Neuronal stem cell (in vitro differentiated cells): ENCODE data around the gene SERPINA6.

ENCODE experiments used
- DNase-seq: peaks from one replicate; pipeline ENCODE4 v3.0.0-alpha.2; 2013; ENCODE audit warnings: low spot score
- H2AFZ ChIP-seq: one replicate; pipeline ENCODE4 v1.6.1; 2013; ENCODE audit warnings: mild to moderate bottlenecking, low read length, inconsistent platforms
- H2AK5ac ChIP-seq: 2 replicates; pipeline ENCODE4 v1.6.1; 2013; ENCODE audit warnings: low read depth, mild to moderate bottlenecking, inconsistent platforms, low read length, moderate library complexity, mixed read lengths
- H2BK120ac ChIP-seq: 2 replicates; pipeline ENCODE4 v1.6.1; 2013; ENCODE audit warnings: low read depth, mild to moderate bottlenecking, inconsistent platforms, low read length, moderate library complexity, mixed read lengths
- H2BK12ac ChIP-seq: one replicate; pipeline ENCODE4 v1.6.1; 2013; ENCODE audit warnings: low read length, inconsistent platforms
- H2BK15ac ChIP-seq: 2 replicates; pipeline ENCODE4 v1.6.1; 2013; ENCODE audit warnings: mild to moderate bottlenecking, low read length, inconsistent platforms, mixed read lengths
- H2BK5ac ChIP-seq: one replicate; pipeline ENCODE4 v1.6.1; 2013; ENCODE audit warnings: inconsistent platforms, mild to moderate bottlenecking, low read length, moderate library complexity
- H3K14ac ChIP-seq: one replicate; pipeline ENCODE4 v1.6.1; 2013; ENCODE audit warnings: low read length, inconsistent platforms
- H3K18ac ChIP-seq: 2 replicates; pipeline ENCODE4 v1.6.1; 2013; ENCODE audit warnings: low read length, inconsistent platforms
- H3K23ac ChIP-seq: 2 replicates; pipeline ENCODE4 v1.6.1; 2013; ENCODE audit warnings: low read depth, mild to moderate bottlenecking, mixed read lengths, low read length, inconsistent platforms; ENCODE audit not compliant: poor library complexity
- H3K27ac ChIP-seq: replicated peaks from 3 replicates; pipeline ENCODE4 v1.5.1; 2013; ENCODE audit warnings: low read length, inconsistent platforms
- H3K27me3 ChIP-seq, 3 experiments: 2 replicates each; pipeline ENCODE4 v1.6.1; 2013; ENCODE audit warnings: low read length in 3 of 3, mild to moderate bottlenecking in 2 of 3, inconsistent platforms in 1 of 3, low read depth in 1 of 3, mixed read lengths in 1 of 3, moderate library complexity in 1 of 3; ENCODE audit not compliant: control insufficient read depth in 3 of 3, insufficient read depth in 3 of 3
- H3K36me3 ChIP-seq, 2 donors: replicated peaks in 1 of 2; 2 replicates each; pipeline ENCODE4 v1.6.1; 2013; ENCODE audit warnings: low read length in 2 of 2; ENCODE audit not compliant: control insufficient read depth in 2 of 2, insufficient read depth in 2 of 2
- H3K4ac ChIP-seq: 2 replicates; pipeline ENCODE4 v1.6.1; 2013; ENCODE audit warnings: inconsistent platforms, mild to moderate bottlenecking, low read length, moderate library complexity
- H3K4me1 ChIP-seq, 2 donors: 1 replicate in 1 of 2; 2 replicates in 1 of 2; pipeline ENCODE4 v1.6.1; 2013; ENCODE audit warnings: low read length in 2 of 2, low read depth in 1 of 2; ENCODE audit not compliant: control insufficient read depth in 2 of 2, insufficient read depth in 1 of 2
- H3K4me2 ChIP-seq: one replicate; pipeline ENCODE4 v1.6.1; 2013; ENCODE audit warnings: mild to moderate bottlenecking, low read length, inconsistent platforms; ENCODE audit not compliant: insufficient read depth, poor library complexity, severe bottlenecking
- H3K4me3 ChIP-seq, 2 donors: 2 replicates each; pipeline ENCODE4 v1.5.1; 2013; ENCODE audit warnings: low read length in 2 of 2, mild to moderate bottlenecking in 2 of 2, inconsistent platforms in 1 of 2, moderate library complexity in 1 of 2
- H3K79me1 ChIP-seq: one replicate; pipeline ENCODE4 v1.6.1; 2013; ENCODE audit warnings: low read depth, mild to moderate bottlenecking, inconsistent platforms, low read length, moderate library complexity
- H3K9ac ChIP-seq: one replicate; pipeline ENCODE4 v1.6.1; 2013; ENCODE audit warnings: mild to moderate bottlenecking, low read depth, low read length, inconsistent platforms; ENCODE audit not compliant: poor library complexity
- H3K9me3 ChIP-seq, 2 donors: replicated peaks in 1 of 2; 2 replicates each; pipeline versions ENCODE3 to v1.6.1; 2013; ENCODE audit warnings: low read length in 2 of 2, mild to moderate bottlenecking in 2 of 2, inconsistent platforms in 1 of 2, low read depth in 1 of 2, mixed read lengths in 1 of 2, moderate library complexity in 1 of 2; ENCODE audit not compliant: control insufficient read depth in 2 of 2, insufficient read depth in 1 of 2
- H4K8ac ChIP-seq: one replicate; pipeline ENCODE4 v1.6.1; 2013; ENCODE audit warnings: low read depth, mild to moderate bottlenecking, inconsistent platforms, low read length, moderate library complexity
- H4K91ac ChIP-seq: one replicate; pipeline ENCODE4 v1.6.1; 2013; ENCODE audit warnings: low read length, low read depth, mild to moderate bottlenecking, inconsistent platforms; ENCODE audit not compliant: poor library complexity
- WGBS, 2 donors: extraction: QIAGEN DNeasy Blood & Tissue Kit; methylation state at CpG; one replicate each; pipeline ENCODE4 v1.1.7; 2013; ENCODE audit warnings: missing lambda C conversion rate in 2 of 2, mixed read lengths in 1 of 2; ENCODE audit not compliant: insufficient read length in 2 of 2, insufficient replicate concordance in 1 of 2; ENCODE audit errors: extremely low coverage in 2 of 2; 5-methylcytosine and 5-hydroxymethylcytosine counted together

The SERPINA6 gene

DNA sequence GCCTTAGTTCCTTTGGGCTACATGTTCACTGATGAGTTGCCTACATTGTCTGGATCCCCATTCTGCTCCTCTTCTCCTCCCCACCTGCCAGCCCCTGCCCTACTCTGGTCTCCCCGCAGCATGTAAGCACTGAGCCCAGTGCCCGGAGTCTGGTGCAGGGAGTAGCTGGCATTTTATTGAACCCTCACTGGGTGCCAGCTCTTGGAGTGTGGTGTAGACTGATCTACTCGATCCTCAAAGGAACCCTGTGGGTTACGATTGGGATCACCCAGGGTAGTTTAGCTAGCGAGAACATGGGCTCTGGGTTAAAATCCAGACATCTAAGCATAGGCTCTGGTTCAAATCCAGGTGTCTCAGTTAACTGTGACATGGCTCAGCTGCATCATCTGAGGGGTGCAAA is 8.3 kb upstream of the SERPINA6 start:
- no peak overlapping the region for H2BK120ac ChIP-seq
- H2BK5ac ChIP-seq: no peak overlapping the region
- H3K27me3 ChIP-seq: peaks cover 0 to 2% (median 0%) of the 10 kb centered on the region in 3 experiments
- H3K79me1 ChIP-seq: no peaks in the 10 kb centered on the region
- no peak overlapping the region for H3K23ac ChIP-seq
- no peak overlapping the region for H4K91ac ChIP-seq
- H3K27ac ChIP-seq: no peak overlapping the region
- DNase-seq: no peak
- no peak overlapping the region for H2AK5ac ChIP-seq
- WGBS, 2 donors: no CpG with 5 or more reads among the region's 5 CpGs
- peak overlapping the region in 1 of 2 donors; percentile 30 for H3K4me3 ChIP-seq
- H2AFZ ChIP-seq: no peak overlapping the region
- H2BK15ac ChIP-seq: no peak overlapping the region
- H3K18ac ChIP-seq: no peak overlapping the region
- peak overlapping the region; percentile 26 for H2BK12ac ChIP-seq
- H3K14ac ChIP-seq: no peak overlapping the region
- H3K4me1 ChIP-seq: no peaks in the 10 kb centered on the region
- H3K9me3 ChIP-seq: no peaks in the 10 kb centered on the region
- no peak overlapping the region for H4K8ac ChIP-seq
- H3K36me3 ChIP-seq: no peaks in the 10 kb centered on the region
- no peak overlapping the region for H3K9ac ChIP-seq
- H3K4me2 ChIP-seq: no peak overlapping the region
- H3K4ac ChIP-seq: no peak overlapping the region

- Histone ChIP-seq H3K9me3 (no peaks in the 10 kb centered on the region), H3K4ac (no peak overlapping the region), H3K4me2 (no peak overlapping the region), H3K27ac (no peak overlapping the region), H3K4me1 (no peaks in the 10 kb centered on the region), H2BK120ac (no peak overlapping the region), H4K8ac (no peak overlapping the region), H3K18ac (peak overlapping the region; percentile 29), H3K79me1 (no peaks in the 10 kb centered on the region), H3K36me3 (no peaks in the 10 kb centered on the region), H3K14ac (no peak overlapping the region), H2AFZ (no peak overlapping the region), H3K4me3 (no peak overlapping the region), H3K23ac (no peak overlapping the region), H2BK15ac (no peak overlapping the region), H3K9ac (no peak overlapping the region), H2BK12ac (no peak overlapping the region), H4K91ac (no peak overlapping the region), H3K27me3 (peaks cover 0 to 2% (median 0%) of the 10 kb centered on the region in 3 experiments), H2AK5ac (no peak overlapping the region), H2BK5ac (no peak overlapping the region)
- DNase-seq: no peak
- WGBS, 2 donors: no CpG with 5 or more reads among the region's 2 CpGs
Measured at GRCh38 chr14:94330857-94331256, 7.7 kb upstream of the SERPINA6 start.

- H3K4me3 ChIP-seq: no peak overlapping the region
- H3K14ac ChIP-seq: no peak overlapping the region
- peak overlapping the region; percentile 24 for H3K18ac ChIP-seq
- peaks cover 0 to 2% (median 0%) of the 10 kb centered on the region in 3 experiments for H3K27me3 ChIP-seq
- DNase-seq: no peak
- no peaks in the 10 kb centered on the region for H3K9me3 ChIP-seq
- no peaks in the 10 kb centered on the region for H3K36me3 ChIP-seq
- no peak overlapping the region for H3K9ac ChIP-seq
- H2BK5ac ChIP-seq: no peak overlapping the region
- no peaks in the 10 kb centered on the region for H3K4me1 ChIP-seq
- no peak overlapping the region for H3K27ac ChIP-seq
- no peak overlapping the region for H2BK120ac ChIP-seq
- no peak overlapping the region for H3K23ac ChIP-seq
- peak overlapping the region; percentile 14 for H2AK5ac ChIP-seq
- H3K4me2 ChIP-seq: no peak overlapping the region
- WGBS, 2 donors: no CpG with 5 or more reads among the region's 3 CpGs
- no peak overlapping the region for H4K8ac ChIP-seq
- H3K4ac ChIP-seq: no peak overlapping the region
- H2BK12ac ChIP-seq: no peak overlapping the region
- H3K79me1 ChIP-seq: no peaks in the 10 kb centered on the region
- H2BK15ac ChIP-seq: no peak overlapping the region
- no peak overlapping the region for H2AFZ ChIP-seq
- H4K91ac ChIP-seq: no peak overlapping the region
Measured at GRCh38 chr14:94330432-94330831, 7.3 kb upstream of the SERPINA6 start.

DNA sequence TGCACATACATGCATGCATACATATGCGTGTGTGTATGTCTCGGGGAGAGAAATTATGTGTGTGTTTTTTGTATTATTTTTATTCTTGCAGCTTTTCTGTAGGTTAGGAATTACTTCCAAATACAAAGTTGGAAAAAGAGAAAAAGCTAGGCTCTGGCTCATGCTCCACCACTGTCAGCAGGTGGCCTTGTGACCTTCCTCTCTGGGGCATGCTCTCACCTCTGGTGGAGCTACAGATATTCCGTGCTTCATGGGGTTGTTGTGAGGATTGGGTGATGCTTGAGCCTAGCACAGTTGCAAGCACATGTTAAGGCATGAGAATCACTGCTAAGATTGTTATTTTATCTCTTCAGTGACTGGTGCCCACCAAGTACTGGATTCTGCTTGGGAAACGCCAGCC is 6.7 kb upstream of the SERPINA6 start:
- H3K27me3 ChIP-seq: peaks cover 0 to 2% (median 0%) of the 10 kb centered on the region in 3 experiments
- H2BK12ac ChIP-seq: no peak overlapping the region
- WGBS, 2 donors: no CpG with 5 or more reads among the region's 4 CpGs
- H4K8ac ChIP-seq: no peak overlapping the region
- H3K9ac ChIP-seq: no peak overlapping the region
- H2BK120ac ChIP-seq: no peak overlapping the region
- no peak overlapping the region for H2BK5ac ChIP-seq
- peak overlapping the region; percentile 48 for H3K18ac ChIP-seq
- no peaks in the 10 kb centered on the region for H3K79me1 ChIP-seq
- no peak overlapping the region for H3K27ac ChIP-seq
- H3K4me1 ChIP-seq: no peaks in the 10 kb centered on the region
- no peaks in the 10 kb centered on the region for H3K9me3 ChIP-seq
- H2AK5ac ChIP-seq: no peak overlapping the region
- no peak for DNase-seq
- no peaks in the 10 kb centered on the region for H3K36me3 ChIP-seq
- no peak overlapping the region for H4K91ac ChIP-seq
- H2BK15ac ChIP-seq: no peak overlapping the region
- H3K4me3 ChIP-seq: no peak overlapping the region
- no peak overlapping the region for H3K4me2 ChIP-seq
- peak overlapping the region; percentile 56 for H3K14ac ChIP-seq
- H3K4ac ChIP-seq: no peak overlapping the region
- H3K23ac ChIP-seq: no peak overlapping the region
- H2AFZ ChIP-seq: no peak overlapping the region
